ENCODE results near the gene GRAMD1B.
A peak's percentile ranks its signal among the peaks of the same experiment; 100 is the strongest.
"Not testable (repeated sequence)": the region's sequence is repeated elsewhere in the genome, so short reads cannot be mapped to it uniquely, and the experiment has no call there.

GRAMD1B gene

GRCh38 chr11:123544631-123545375 lies 114.7 kb downstream of the GRAMD1B start:
- DNase-seq: no peak

GRCh38 chr11:123545726-123546270 lies 115.7 kb downstream of the GRAMD1B start:
- no peak for DNase-seq

GRCh38 chr11:123546515-123546914 lies 116.4 kb downstream of the GRAMD1B start:
- DNase-seq: no peak

- DNase-seq: no peak
These were observed 117.1 kb downstream of the GRAMD1B start for GRCh38 chr11:123547180-123547579.

- no peak for DNase-seq
These were observed 118.7 kb downstream of the GRAMD1B start for GRCh38 chr11:123548774-123549173.

GRCh38 chr11:123549926-123550917 lies 120.2 kb downstream of the GRAMD1B start:
- DNase-seq: no peak

GRCh38 chr11:123551079-123551478 lies 121.0 kb downstream of the GRAMD1B start:
- DNase-seq: no peak

GRCh38 chr11:123556633-123557032 lies 126.6 kb downstream of the GRAMD1B start:
- no peak for DNase-seq

- DNase-seq: no peak
These were observed 128.7 kb downstream of the GRAMD1B start for GRCh38 chr11:123558536-123559315.

GRCh38 chr11:123559523-123559955 lies 129.5 kb downstream of the GRAMD1B start:
- peak; percentile 4 for DNase-seq

- DNase-seq: no peak
These were observed 129.9 kb downstream of the GRAMD1B start for GRCh38 chr11:123560006-123560405.

GRCh38 chr11:123561431-123561800 lies 131.3 kb downstream of the GRAMD1B start:
- no peak for DNase-seq

GRCh38 chr11:123562158-123562557 lies 132.1 kb downstream of the GRAMD1B start:
- no peak for DNase-seq

- no peak for DNase-seq
These were observed 132.8 kb downstream of the GRAMD1B start for GRCh38 chr11:123562829-123563228.

- no peak for DNase-seq
These were observed 134.2 kb downstream of the GRAMD1B start for GRCh38 chr11:123564221-123564620.

- DNase-seq: no peak
These were observed 136.8 kb downstream of the GRAMD1B start for GRCh38 chr11:123566852-123567251.

GRCh38 chr11:123567466-123567865 lies 137.4 kb downstream of the GRAMD1B start:
- no peak for DNase-seq

GRCh38 chr11:123568367-123568870 lies 138.3 kb downstream of the GRAMD1B start:
- DNase-seq: no peak

- DNase-seq: no peak
These were observed 139.3 kb downstream of the GRAMD1B start for GRCh38 chr11:123569393-123569792.

GRCh38 chr11:123570939-123571580 lies 141.0 kb downstream of the GRAMD1B start:
- DNase-seq: no peak

- DNase-seq: not testable (repeated sequence)
These were observed 142.7 kb downstream of the GRAMD1B start for GRCh38 chr11:123572791-123573190.

GRCh38 chr11:123573286-123573685 lies 143.2 kb downstream of the GRAMD1B start:
- DNase-seq: no peak
